ENCODE data around the gene AP2B1.

- no peak for TF ChIP-seq CTCF (IDR thresholded peaks at IDR 0.05; ENCODE audit: poor library complexity)
- TF ChIP-seq EZH2 (IDR thresholded peaks at IDR 0.05; ENCODE audit: borderline replicate concordance), result no peak
Measured at GRCh38 chr17:35725058-35725457, 137.9 kb downstream of the AP2B1 start.
